K562 (cell line): ENCODE data around the gene FAM24B. TPM values are rescaled to one million over a fixed set of nuclear protein-coding genes. Genes with fewer than 3 reads are reported as not detected.

ENCODE experiments used
- ATF7 ChIP-seq: fragments of 450-650 bp; IDR thresholded peaks from 2 replicates; pipeline ENCODE4 v1.7.1; 2014; ENCODE audit warnings: mild to moderate bottlenecking, moderate library complexity
- CC2D1A ChIP-seq: fragments of 450-650 bp; IDR thresholded peaks from 2 replicates; pipeline ENCODE4 v1.6.1; 2017; ENCODE audit warnings: mild to moderate bottlenecking
- CEBPG ChIP-seq, 3 experiments: fragments of 200-800 bp in 1 of 3; sonication (Bioruptor generic) in 1 of 3; sonication (generic) in 1 of 3; formaldehyde crosslinking in 1 of 3; IDR thresholded peaks in 2 of 3; conservative IDR thresholded peaks in 1 of 3; 2 replicates each; pipeline versions ENCODE4 v1.6.1 to v1.8.0; 2016 to 2022; ENCODE audit warnings: missing compliant biosample characterization in 2 of 3, missing genetic modification characterization in 2 of 3, mild to moderate bottlenecking in 1 of 3, missing genetic modification reagents in 1 of 3
- CHD1 ChIP-seq: fragments of 200-600 bp; sonication (generic); IDR thresholded peaks from one replicate; pipeline ENCODE4 v1.6.1; 2012; ENCODE audit warnings: mild to moderate bottlenecking, moderate library complexity, low read length, inconsistent platforms
- DNMT1 ChIP-seq: fragments of 450-650 bp; IDR thresholded peaks from 2 replicates; pipeline ENCODE4 v1.6.1; 2016; ENCODE audit warnings: antibody characterized with exemption, mild to moderate bottlenecking
- FOXJ2 ChIP-seq: fragments of 200-800 bp; sonication (Bioruptor generic); IDR thresholded peaks from 2 replicates; pipeline ENCODE4 v1.6.1; 2016; ENCODE audit warnings: missing genetic modification characterization, missing compliant biosample characterization
- GABPB1 ChIP-seq: sonication (generic); formaldehyde crosslinking; IDR thresholded peaks from 2 replicates; pipeline ENCODE4 v1.8.0; 2022; ENCODE audit warnings: mild to moderate bottlenecking, missing genetic modification reagents
- GATAD2A ChIP-seq: fragments of 450-650 bp; IDR thresholded peaks from 2 replicates; pipeline ENCODE4 v1.6.1; 2017
- HNRNPUL1 ChIP-seq: fragments of 200-400 bp; formaldehyde crosslinking; IDR thresholded peaks from 2 replicates; pipeline ENCODE4 v1.6.1; 2017; ENCODE audit warnings: low read length
- KAT2B ChIP-seq: IDR thresholded peaks from one replicate; pipeline ENCODE4 v1.6.1; 2012; ENCODE audit warnings: low read depth, mild to moderate bottlenecking, control low read depth, inconsistent platforms, low read length, moderate library complexity
- KLF16 ChIP-seq: IDR thresholded peaks from 2 replicates; pipeline ENCODE4 v1.6.1; 2016; ENCODE audit warnings: antibody characterized with exemption
- MED1 ChIP-seq: sonication (generic); formaldehyde crosslinking; IDR thresholded peaks from 2 replicates; pipeline ENCODE4 v1.8.1; 2023; ENCODE audit warnings: missing genetic modification reagents, borderline replicate concordance
- MEIS2 ChIP-seq: fragments of 450-650 bp; IDR thresholded peaks from 2 replicates; pipeline ENCODE4 v1.6.1; 2014; ENCODE audit warnings: mild to moderate bottlenecking; ENCODE audit not compliant: partially characterized antibody
- NCOA4 ChIP-seq: fragments of 450-650 bp; IDR thresholded peaks from 2 replicates; pipeline ENCODE4 v1.6.1; 2018; ENCODE audit warnings: mild to moderate bottlenecking; ENCODE audit not compliant: partially characterized antibody
- OTX1 ChIP-seq: fragments of 450-650 bp; formaldehyde crosslinking; IDR thresholded peaks from 2 replicates; pipeline ENCODE4 v1.4.0; 2022; ENCODE audit warnings: mild to moderate bottlenecking
- PHF21A ChIP-seq: fragments of 450-650 bp; IDR thresholded peaks from 2 replicates; pipeline ENCODE4 v1.6.1; 2017; ENCODE audit warnings: low read depth, borderline replicate concordance
- POLR2B ChIP-seq: fragments of 450-650 bp; IDR thresholded peaks from 2 replicates; pipeline ENCODE4 v1.6.1; 2018; ENCODE audit warnings: low read depth; ENCODE audit not compliant: partially characterized antibody
- RBM34 ChIP-seq: fragments of 200-400 bp; formaldehyde crosslinking; IDR thresholded peaks from 2 replicates; pipeline ENCODE4 v1.6.1; 2018; ENCODE audit warnings: low read length, borderline replicate concordance; ENCODE audit not compliant: insufficient read depth
- SP2 ChIP-seq: IDR thresholded peaks from 2 replicates; pipeline ENCODE4 v1.6.1; 2011; ENCODE audit warnings: mild to moderate bottlenecking, low read depth, low read length, moderate library complexity; ENCODE audit not compliant: poor library complexity, severe bottlenecking; ENCODE audit errors: extremely low read depth
- WHSC1 ChIP-seq: IDR thresholded peaks from one replicate; pipeline ENCODE4 v1.6.1; 2012; ENCODE audit warnings: low read length, control low read depth, inconsistent platforms
- ZNF133 ChIP-seq: fragments of 250-450 bp; sonication (Bioruptor Pico); IDR thresholded peaks from 2 replicates; pipeline ENCODE4 v1.4.0; 2020; ENCODE audit warnings: mild to moderate bottlenecking
- ZNF253 ChIP-seq: fragments of 250-450 bp; sonication (Bioruptor Pico); conservative IDR thresholded peaks from 2 replicates; pipeline ENCODE4 v1.6.1; 2021; ENCODE audit warnings: mild to moderate bottlenecking
- ZNF436 ChIP-seq: fragments of 250-450, 450-650 bp; sonication (Bioruptor Pico); formaldehyde crosslinking; IDR thresholded peaks from 2 replicates; pipeline ENCODE4 v1.7.0; 2020; ENCODE audit warnings: mild to moderate bottlenecking
- ZSCAN32 ChIP-seq: fragments of 450-650 bp; formaldehyde crosslinking; IDR thresholded peaks from 2 replicates; pipeline ENCODE4 v1.4.0; 2020; ENCODE audit warnings: mild to moderate bottlenecking, moderate library complexity
- polyA plus RNA-seq, 8 experiments: library from polyadenylated mRNA; depleted of rRNA in 4 of 8; stranded (reverse) in 5 of 8; unstranded in 3 of 8; fragments of >200 nt; fragmentation: Nextera tagmentation in 2 of 8; fragmentation: Illumina TruSeq in 1 of 8; extraction: Ambion mirVana in 2 of 8; extraction: Trizol in 1 of 8; gene quantifications; 2 replicates each; pipeline versions ENCODE4 v1.2.1 to v1.2.3, GENCODE V29; 2011 to 2014; ENCODE audit warnings: inconsistent platforms in 1 of 8, missing spikeins in 1 of 8
- total RNA-seq, 7 experiments: library from RNA; depleted of rRNA in 6 of 7; stranded (reverse); fragments of >200 nt in 6 of 7; fragmentation: Illumina TruSeq in 2 of 7; extraction: Trizol in 2 of 7; gene quantifications; 2 replicates each; pipeline versions ENCODE4 v1.2.1 to v1.2.3, GENCODE V29; 2011 to 2021; ENCODE audit warnings: low replicate concordance in 1 of 7
- TF ChIP-seq, protein P1 (sequence below): fragments of 450-650 bp; IDR thresholded peaks from 2 replicates; pipeline ENCODE4 v1.6.1; 2017; ENCODE audit warnings: antibody characterized with exemption
- TF ChIP-seq, protein P2 (sequence below): fragments of 250-450 bp; sonication (Bioruptor Pico); IDR thresholded peaks from 2 replicates; pipeline ENCODE4 v1.4.0; 2020; ENCODE audit warnings: mild to moderate bottlenecking, moderate library complexity, borderline replicate concordance

The FAM24B gene
- total and polyA plus RNA-seq, 9 of the 15 experiments (the other 6 are each of a cell fraction or from before 2014, with no cell fraction given): 6.0 to 19.6 (median 9.2) TPM

DNA sequence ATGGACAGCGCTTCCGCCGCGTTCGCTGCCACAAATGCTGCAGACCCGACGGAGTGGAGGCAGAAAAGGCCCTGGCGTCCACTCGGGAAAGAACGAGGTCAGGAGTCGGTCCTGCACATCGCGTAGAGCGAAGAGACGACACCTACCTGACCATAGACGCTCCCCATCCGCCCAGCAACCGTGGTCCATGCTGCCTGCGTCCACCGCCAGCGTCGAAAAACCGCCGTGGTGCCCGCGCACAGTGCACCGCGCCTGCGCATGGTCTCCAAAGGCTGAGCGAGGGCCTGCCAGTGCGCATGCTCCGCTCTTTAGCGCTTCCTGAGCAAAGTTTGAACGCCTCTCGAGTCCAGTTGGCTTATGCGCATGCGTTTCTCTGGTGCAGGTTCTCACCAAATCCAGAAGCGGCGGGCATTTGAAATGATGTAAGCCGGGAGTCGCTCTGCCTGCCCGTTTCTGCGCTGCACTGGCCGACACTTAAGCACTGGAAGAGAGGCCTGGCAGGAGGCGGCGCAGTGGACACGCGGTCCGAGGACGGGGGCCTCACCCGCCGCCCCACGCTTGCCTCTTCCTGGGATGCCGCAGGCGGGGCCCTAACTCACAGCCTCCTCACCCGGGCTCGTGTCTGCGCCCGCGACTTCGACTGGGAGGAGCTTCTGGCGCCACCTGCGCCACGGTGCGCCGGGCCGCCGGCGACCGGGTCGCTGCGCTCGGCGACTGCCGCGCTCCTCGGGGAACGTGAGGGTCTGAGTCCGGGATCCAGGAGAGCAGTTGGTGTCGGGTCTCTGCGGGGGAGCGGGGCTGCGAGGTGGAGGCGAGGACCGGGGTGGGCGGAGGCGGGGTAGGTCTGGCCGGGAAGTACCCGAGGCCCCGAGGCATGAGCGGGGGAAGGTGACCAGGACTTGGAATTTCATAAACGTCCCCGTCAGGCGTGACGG lies at the start of gene FAM24B (continued):
- TF ChIP-seq RBM34 (no peak), FOXJ2 (tag) (no peak), ZNF436 (CRISPR knock-in tag) (no peak), CHD1 (no peak), CEBPG (CRISPR knock-in tag; IDR thresholded peaks at IDR 0.05) (no peak; the same call in 1 of the 2 replicates), CEBPG (tag; conservative IDR thresholded peaks at IDR 0.05 in 1 of 2, IDR thresholded peaks at IDR 0.05 in 1 of 2) (no peak), GATAD2A (no peak), POLR2B (peak; percentile 94), ZSCAN32 (no peak), MEIS2 (peak; percentile 98), NCOA4 (no peak), SP2 (no peak), CC2D1A (no peak), HNRNPUL1 (no peak), ATF7 (peak; percentile 83), ZNF133 (no peak), KAT2B (no peak), ZNF253 (CRISPR knock-in tag) (no peak), WHSC1 (no peak), KLF16 (no peak), DNMT1 (no peak), MED1 (CRISPR knock-in tag) (no peak), OTX1 (no peak), GABPB1 (CRISPR knock-in tag) (peak; percentile 46; the same call in 1 of the 2 replicates), PHF21A (no peak)
- TF ChIP-seq, protein P1, sequence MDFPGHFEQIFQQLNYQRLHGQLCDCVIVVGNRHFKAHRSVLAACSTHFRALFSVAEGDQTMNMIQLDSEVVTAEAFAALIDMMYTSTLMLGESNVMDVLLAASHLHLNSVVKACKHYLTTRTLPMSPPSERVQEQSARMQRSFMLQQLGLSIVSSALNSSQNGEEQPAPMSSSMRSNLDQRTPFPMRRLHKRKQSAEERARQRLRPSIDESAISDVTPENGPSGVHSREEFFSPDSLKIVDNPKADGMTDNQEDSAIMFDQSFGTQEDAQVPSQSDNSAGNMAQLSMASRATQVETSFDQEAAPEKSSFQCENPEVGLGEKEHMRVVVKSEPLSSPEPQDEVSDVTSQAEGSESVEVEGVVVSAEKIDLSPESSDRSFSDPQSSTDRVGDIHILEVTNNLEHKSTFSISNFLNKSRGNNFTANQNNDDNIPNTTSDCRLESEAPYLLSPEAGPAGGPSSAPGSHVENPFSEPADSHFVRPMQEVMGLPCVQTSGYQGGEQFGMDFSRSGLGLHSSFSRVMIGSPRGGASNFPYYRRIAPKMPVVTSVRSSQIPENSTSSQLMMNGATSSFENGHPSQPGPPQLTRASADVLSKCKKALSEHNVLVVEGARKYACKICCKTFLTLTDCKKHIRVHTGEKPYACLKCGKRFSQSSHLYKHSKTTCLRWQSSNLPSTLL: no peak
- TF ChIP-seq, protein P2, sequence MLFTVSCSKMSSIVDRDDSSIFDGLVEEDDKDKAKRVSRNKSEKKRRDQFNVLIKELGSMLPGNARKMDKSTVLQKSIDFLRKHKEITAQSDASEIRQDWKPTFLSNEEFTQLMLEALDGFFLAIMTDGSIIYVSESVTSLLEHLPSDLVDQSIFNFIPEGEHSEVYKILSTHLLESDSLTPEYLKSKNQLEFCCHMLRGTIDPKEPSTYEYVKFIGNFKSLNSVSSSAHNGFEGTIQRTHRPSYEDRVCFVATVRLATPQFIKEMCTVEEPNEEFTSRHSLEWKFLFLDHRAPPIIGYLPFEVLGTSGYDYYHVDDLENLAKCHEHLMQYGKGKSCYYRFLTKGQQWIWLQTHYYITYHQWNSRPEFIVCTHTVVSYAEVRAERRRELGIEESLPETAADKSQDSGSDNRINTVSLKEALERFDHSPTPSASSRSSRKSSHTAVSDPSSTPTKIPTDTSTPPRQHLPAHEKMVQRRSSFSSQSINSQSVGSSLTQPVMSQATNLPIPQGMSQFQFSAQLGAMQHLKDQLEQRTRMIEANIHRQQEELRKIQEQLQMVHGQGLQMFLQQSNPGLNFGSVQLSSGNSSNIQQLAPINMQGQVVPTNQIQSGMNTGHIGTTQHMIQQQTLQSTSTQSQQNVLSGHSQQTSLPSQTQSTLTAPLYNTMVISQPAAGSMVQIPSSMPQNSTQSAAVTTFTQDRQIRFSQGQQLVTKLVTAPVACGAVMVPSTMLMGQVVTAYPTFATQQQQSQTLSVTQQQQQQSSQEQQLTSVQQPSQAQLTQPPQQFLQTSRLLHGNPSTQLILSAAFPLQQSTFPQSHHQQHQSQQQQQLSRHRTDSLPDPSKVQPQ (CRISPR knock-in tag): no peak
